Activated CD4-positive, alpha-beta memory T cell treated with anti-CD3 and anti-CD28 coated beads, Interleukin-2, amount 10 ng/mL, durations not matched to agents 7 days and 5 days (primary cell): ENCODE measurements around the gene PTPRH. TPM values are rescaled to one million over a fixed set of nuclear protein-coding genes. Genes with fewer than 3 reads are reported as not detected.
A peak's percentile ranks its signal among the peaks of the same experiment; 100 is the strongest.

Source experiments
- CTCF ChIA-PET: fragments of 350-600 bp; sonication (Branson Sonifier 250); formaldehyde crosslinking; loops from one replicate; lab custom pipeline; 2021; ENCODE audit warnings: antibody characterized with exemption, inconsistent platforms; lab: Charles Lee
- POLR2A ChIA-PET: fragments of 350-600 bp; sonication (Branson Sonifier 250); formaldehyde crosslinking; loops from one replicate; lab custom pipeline; 2021; ENCODE audit warnings: antibody characterized with exemption; lab: Charles Lee
- DNase-seq: peaks from one replicate; pipeline ENCODE4 v3.0.0-alpha.2; 2020
- H3K27ac Mint-ChIP-seq: one replicate; pipeline ENCODE4 v1.8.0; 2021; ENCODE audit warnings: mild to moderate bottlenecking, mixed read lengths
- H3K27me3 Mint-ChIP-seq: one replicate; pipeline ENCODE4 v1.8.0; 2021; ENCODE audit warnings: mixed read lengths
- H3K36me3 Mint-ChIP-seq: one replicate; pipeline ENCODE4 v1.8.0; 2021; ENCODE audit warnings: low read depth, mixed read lengths
- H3K4me1 Mint-ChIP-seq: one replicate; pipeline ENCODE4 v1.8.0; 2021; ENCODE audit warnings: mixed read lengths
- H3K4me3 Mint-ChIP-seq: one replicate; pipeline ENCODE4 v1.8.0; 2021; ENCODE audit warnings: mild to moderate bottlenecking, mixed read lengths
- H3K9me3 Mint-ChIP-seq: one replicate; pipeline ENCODE4 v1.8.0; 2021; ENCODE audit warnings: mixed read lengths
- total RNA-seq, 2 experiments: library from RNA; stranded (reverse); gene quantifications; one replicate each; pipeline ENCODE4 v1.2.3, GENCODE V29; 2021

The PTPRH gene
- total RNA-seq, 2 experiments from 2014 or later: not detected

GRCh38 chr19:55252760-55253663 lies 43.7 kb upstream of the PTPRH start:
- H3K36me3 Mint-ChIP-seq: peaks cover 72% of the 10 kb centered on the region
- CTCF ChIA-PET: interaction anchor here (1.0 to 5.0 kb wide), 8 partner anchors 25 to 251 kb away, joined by 3 to 25 read pairs (median 4); partner anchors contain the start of gene KMT5C
- no peaks in the 10 kb centered on the region for H3K27me3 Mint-ChIP-seq
- H3K27ac Mint-ChIP-seq: peak overlapping the region; percentile 100
- H3K9me3 Mint-ChIP-seq: no peaks in the 10 kb centered on the region
- H3K4me3 Mint-ChIP-seq: peak overlapping the region; percentile 100
- POLR2A ChIA-PET: interaction anchor here (0.9 to 6.9 kb wide), 16 partner anchors 9 to 352 kb away, joined by 3 to 96 read pairs (median 4); partner anchors contain the start of genes BRSK1, FIZ1, HSPBP1 and ISOC2
- no peak for DNase-seq
- H3K4me1 Mint-ChIP-seq: peaks cover 65% of the 10 kb centered on the region

- Mint-ChIP-seq H3K9me3 (no peaks in the 10 kb centered on the region), H3K27me3 (no peaks in the 10 kb centered on the region), H3K27ac (peak overlapping the region; percentile 100), H3K4me3 (peak overlapping the region; percentile 73), H3K4me1 (peaks cover 56% of the 10 kb centered on the region), H3K36me3 (peaks cover 59% of the 10 kb centered on the region)
- ChIA-PET CTCF (interaction anchor here (0.7 to 1.5 kb wide), 4 partner anchors 27 to 577 kb away, joined by 3 to 5 read pairs (median 4); no protein-coding TSS in a partner anchor), POLR2A (interaction anchor here (1.1 to 6.9 kb wide), 4 partner anchors 8 to 155 kb away, joined by 3 to 56 read pairs (median 12); partner anchors contain the start of genes PPP6R1 and UBE2S)
- peak; percentile 70 for DNase-seq
Observed at GRCh38 chr19:55251341-55252081, 42.2 kb upstream of the PTPRH start.

- Mint-ChIP-seq H3K27ac (peak overlapping the region; percentile 100), H3K27me3 (no peaks in the 10 kb centered on the region), H3K9me3 (no peaks in the 10 kb centered on the region), H3K36me3 (peaks cover 54% of the 10 kb centered on the region), H3K4me3 (no peak overlapping the region), H3K4me1 (peaks cover 45% of the 10 kb centered on the region)
- POLR2A ChIA-PET: interaction anchor here (1.0 to 4.1 kb wide), 4 partner anchors 9 to 134 kb away, joined by 3 to 20 read pairs (median 3); partner anchors contain the start of gene PPP6R1
- DNase-seq: no peak
- CTCF ChIA-PET: interaction anchor here (1.1 to 1.5 kb wide), 2 partner anchors 41 to 576 kb away, joined by 3 to 5 read pairs; no protein-coding TSS in a partner anchor
Observed at GRCh38 chr19:55250262-55251036, 41.1 kb upstream of the PTPRH start.

GRCh38 chr19:55249841-55250240 lies 40.5 kb upstream of the PTPRH start:
- H3K27me3 Mint-ChIP-seq: no peaks in the 10 kb centered on the region
- H3K27ac Mint-ChIP-seq: no peak overlapping the region
- H3K4me1 Mint-ChIP-seq: peaks cover 45% of the 10 kb centered on the region
- DNase-seq: no peak
- peaks cover 49% of the 10 kb centered on the region for H3K36me3 Mint-ChIP-seq
- CTCF ChIA-PET: interaction anchor here (1.5 kb wide), 1 partner anchor 42 kb away, joined by 5 read pairs; no protein-coding TSS in a partner anchor
- POLR2A ChIA-PET: interaction anchor here (1.0 to 4.1 kb wide), 2 partner anchors 10 to 135 kb away, joined by 3 to 20 read pairs; partner anchors contain the start of gene PPP6R1
- no peak overlapping the region for H3K4me3 Mint-ChIP-seq
- no peaks in the 10 kb centered on the region for H3K9me3 Mint-ChIP-seq

GRCh38 chr19:55248704-55249103 lies 39.4 kb upstream of the PTPRH start:
- Mint-ChIP-seq H3K9me3 (no peaks in the 10 kb centered on the region), H3K27me3 (no peaks in the 10 kb centered on the region), H3K4me3 (no peak overlapping the region), H3K27ac (peak overlapping the region; percentile 52), H3K4me1 (peaks cover 42% of the 10 kb centered on the region), H3K36me3 (peaks cover 48% of the 10 kb centered on the region)
- CTCF ChIA-PET: no interaction called here
- no peak for DNase-seq
- POLR2A ChIA-PET: interaction anchor here (1.0 to 4.1 kb wide), 3 partner anchors 11 to 131 kb away, joined by 3 to 20 read pairs (median 3); partner anchors contain the start of genes PPP1R12C and PPP6R1

GRCh38 chr19:55248166-55248675 lies 38.9 kb upstream of the PTPRH start:
- Mint-ChIP-seq H3K9me3 (no peaks in the 10 kb centered on the region), H3K27me3 (no peaks in the 10 kb centered on the region), H3K36me3 (peaks cover 48% of the 10 kb centered on the region), H3K4me3 (no peak overlapping the region), H3K27ac (no peak overlapping the region), H3K4me1 (peaks cover 37% of the 10 kb centered on the region)
- no peak for DNase-seq
- CTCF ChIA-PET: no interaction called here
- POLR2A ChIA-PET: interaction anchor here (1.0 to 4.1 kb wide), 3 partner anchors 10 to 131 kb away, joined by 3 to 20 read pairs (median 3); partner anchors contain the start of genes PPP1R12C and PPP6R1

GRCh38 chr19:55247621-55248099 lies 38.4 kb upstream of the PTPRH start:
- Mint-ChIP-seq H3K4me3 (no peak overlapping the region), H3K27me3 (no peaks in the 10 kb centered on the region), H3K4me1 (peaks cover 34% of the 10 kb centered on the region), H3K27ac (no peak overlapping the region), H3K9me3 (no peaks in the 10 kb centered on the region), H3K36me3 (peaks cover 48% of the 10 kb centered on the region)
- POLR2A ChIA-PET: interaction anchor here (1.0 to 4.1 kb wide), 3 partner anchors 10 to 130 kb away, joined by 3 to 20 read pairs (median 3); partner anchors contain the start of genes PPP1R12C and PPP6R1
- CTCF ChIA-PET: no interaction called here
- DNase-seq: no peak

- H3K27ac Mint-ChIP-seq: no peak overlapping the region
- H3K4me1 Mint-ChIP-seq: peaks cover 26% of the 10 kb centered on the region
- DNase-seq: no peak
- H3K4me3 Mint-ChIP-seq: no peak overlapping the region
- H3K27me3 Mint-ChIP-seq: no peaks in the 10 kb centered on the region
- ChIA-PET CTCF (no interaction called here), POLR2A (interaction anchor here (1.0 to 1.6 kb wide), 2 partner anchors 9 to 13 kb away, joined by 3 to 5 read pairs; no protein-coding TSS in a partner anchor)
- H3K9me3 Mint-ChIP-seq: no peaks in the 10 kb centered on the region
- H3K36me3 Mint-ChIP-seq: peaks cover 55% of the 10 kb centered on the region
Observed at GRCh38 chr19:55246462-55247451, 37.5 kb upstream of the PTPRH start.

GRCh38 chr19:55245236-55245904 lies 36.1 kb upstream of the PTPRH start:
- Mint-ChIP-seq H3K27me3 (no peaks in the 10 kb centered on the region), H3K36me3 (peaks cover 52% of the 10 kb centered on the region), H3K27ac (no peak overlapping the region), H3K4me1 (peaks cover 12% of the 10 kb centered on the region), H3K4me3 (no peak overlapping the region), H3K9me3 (no peaks in the 10 kb centered on the region)
- ChIA-PET CTCF (no interaction called here), POLR2A (interaction anchor here (1.0 to 2.4 kb wide), 4 partner anchors 9 to 35 kb away, joined by 3 to 8 read pairs (median 4); partner anchors contain the start of genes HSPBP1 and PPP6R1)
- DNase-seq: no peak

GRCh38 chr19:55244004-55244680 lies 34.8 kb upstream of the PTPRH start:
- CTCF ChIA-PET: no interaction called here
- H3K4me3 Mint-ChIP-seq: no peak overlapping the region
- H3K36me3 Mint-ChIP-seq: peaks cover 57% of the 10 kb centered on the region
- H3K4me1 Mint-ChIP-seq: peaks cover 11% of the 10 kb centered on the region
- no peak overlapping the region for H3K27ac Mint-ChIP-seq
- no peaks in the 10 kb centered on the region for H3K9me3 Mint-ChIP-seq
- H3K27me3 Mint-ChIP-seq: no peaks in the 10 kb centered on the region
- DNase-seq: no peak
- POLR2A ChIA-PET: interaction anchor here (1.0 to 2.4 kb wide), 3 partner anchors 10 to 15 kb away, joined by 3 to 8 read pairs (median 4); partner anchors contain the start of gene PPP6R1
